GM12873 (cell line): ENCODE results near the gene TMEM38A.

ENCODE experiments used
- CTCF ChIP-seq: IDR thresholded peaks from 2 replicates; pipeline ENCODE4 v1.5.1; 2012; ENCODE audit warnings: low read depth, mild to moderate bottlenecking, moderate library complexity, low read length, control low read depth; ENCODE audit not compliant: insufficient read depth; ENCODE audit errors: missing control alignments

TMEM38A gene

GRCh38 chr19:16640951-16641350 is 20.0 kb upstream of the TMEM38A start:
- TF ChIP-seq CTCF: no peak

- no peak for TF ChIP-seq CTCF
Measured at GRCh38 chr19:16641695-16642094, 19.2 kb upstream of the TMEM38A start.

- no peak for TF ChIP-seq CTCF
Measured at GRCh38 chr19:16645140-16645539, 15.8 kb upstream of the TMEM38A start.

- TF ChIP-seq CTCF: no peak
Measured at GRCh38 chr19:16649734-16650133, 11.2 kb upstream of the TMEM38A start.

- no peak for TF ChIP-seq CTCF
Measured at GRCh38 chr19:16650821-16651220, 10.1 kb upstream of the TMEM38A start.

- no peak for TF ChIP-seq CTCF
Measured at GRCh38 chr19:16652854-16653253, 8.1 kb upstream of the TMEM38A start.

- no peak for TF ChIP-seq CTCF
Measured at GRCh38 chr19:16654140-16654539, 6.8 kb upstream of the TMEM38A start.
